ENCODE results near the gene RXYLT1.

- no peak for TF ChIP-seq GATA2 (IDR thresholded peaks at IDR 0.05; ENCODE audit: low read depth, low read length)
- no peak for TF ChIP-seq GATA3 (IDR thresholded peaks at IDR 0.05; ENCODE audit: low read depth, low read length)
These were observed 65.0 kb downstream of the RXYLT1 start, which contains the start of gene SRGAP1 for GRCh38 chr12:63844391-63845341.

All from SH-SY5Y (cell line).